ENCODE measurements around the gene PRRT1. TPM values are rescaled to one million over a fixed set of nuclear protein-coding genes. Genes with fewer than 3 reads are reported as not detected.

The PRRT1 gene
- total RNA-seq, result 3.1 and 4.1 TPM in 2 replicates
- long read RNA-seq, partial matches to known transcripts, result 0 of 1 reads
- long read RNA-seq, other reads (novel, unspliced or antisense), result 1 of 1 reads

- H3K27ac Mint-ChIP-seq (ENCODE audit: unreplicated experiment), result peak within 1 kb of the TSS; percentile 97
- peaks cover 3% of the 10 kb centered on the region for H3K36me3 Mint-ChIP-seq (ENCODE audit: low read depth)
- peak within 1 kb of the TSS; percentile 100 for H3K4me3 Mint-ChIP-seq
- peaks cover 53% of the 10 kb centered on the region for H3K4me1 Mint-ChIP-seq
- no peaks in the 10 kb centered on the region for H3K27me3 Mint-ChIP-seq (ENCODE audit: low read depth)
- DNase-seq (ENCODE audit: low read depth, low spot score), result no peak
- no peaks in the 10 kb centered on the region for H3K9me3 Mint-ChIP-seq
- TF ChIP-seq, protein P1, sequence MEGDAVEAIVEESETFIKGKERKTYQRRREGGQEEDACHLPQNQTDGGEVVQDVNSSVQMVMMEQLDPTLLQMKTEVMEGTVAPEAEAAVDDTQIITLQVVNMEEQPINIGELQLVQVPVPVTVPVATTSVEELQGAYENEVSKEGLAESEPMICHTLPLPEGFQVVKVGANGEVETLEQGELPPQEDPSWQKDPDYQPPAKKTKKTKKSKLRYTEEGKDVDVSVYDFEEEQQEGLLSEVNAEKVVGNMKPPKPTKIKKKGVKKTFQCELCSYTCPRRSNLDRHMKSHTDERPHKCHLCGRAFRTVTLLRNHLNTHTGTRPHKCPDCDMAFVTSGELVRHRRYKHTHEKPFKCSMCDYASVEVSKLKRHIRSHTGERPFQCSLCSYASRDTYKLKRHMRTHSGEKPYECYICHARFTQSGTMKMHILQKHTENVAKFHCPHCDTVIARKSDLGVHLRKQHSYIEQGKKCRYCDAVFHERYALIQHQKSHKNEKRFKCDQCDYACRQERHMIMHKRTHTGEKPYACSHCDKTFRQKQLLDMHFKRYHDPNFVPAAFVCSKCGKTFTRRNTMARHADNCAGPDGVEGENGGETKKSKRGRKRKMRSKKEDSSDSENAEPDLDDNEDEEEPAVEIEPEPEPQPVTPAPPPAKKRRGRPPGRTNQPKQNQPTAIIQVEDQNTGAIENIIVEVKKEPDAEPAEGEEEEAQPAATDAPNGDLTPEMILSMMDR (conservative IDR thresholded peaks at IDR 0.05), result no peak
Measured at GRCh38 chr6:32151863-32152768, at the start of gene PRRT1. Gene PRRT1, minus strand, starts transcription at chr6:32151939. Its CDS starts 112 bp downstream, at chr6:32151827.

GRCh38 chr6:32200711-32201475, 49.2 kb upstream of the PRRT1 start:
- DNase-seq (ENCODE audit: low read depth, low spot score), result no peak
- no peaks in the 10 kb centered on the region for H3K36me3 Mint-ChIP-seq (ENCODE audit: low read depth)
- peaks cover 27% of the 10 kb centered on the region for H3K4me1 Mint-ChIP-seq
- peak overlapping the region; percentile 22 for H3K27ac Mint-ChIP-seq (ENCODE audit: unreplicated experiment)
- H3K9me3 Mint-ChIP-seq, result peaks cover 3% of the 10 kb centered on the region
- H3K4me3 Mint-ChIP-seq, result no peak overlapping the region
- TF ChIP-seq, protein P1 (conservative IDR thresholded peaks at IDR 0.05), result no peak
- peaks cover 3% of the 10 kb centered on the region for H3K27me3 Mint-ChIP-seq (ENCODE audit: low read depth)

DNA sequence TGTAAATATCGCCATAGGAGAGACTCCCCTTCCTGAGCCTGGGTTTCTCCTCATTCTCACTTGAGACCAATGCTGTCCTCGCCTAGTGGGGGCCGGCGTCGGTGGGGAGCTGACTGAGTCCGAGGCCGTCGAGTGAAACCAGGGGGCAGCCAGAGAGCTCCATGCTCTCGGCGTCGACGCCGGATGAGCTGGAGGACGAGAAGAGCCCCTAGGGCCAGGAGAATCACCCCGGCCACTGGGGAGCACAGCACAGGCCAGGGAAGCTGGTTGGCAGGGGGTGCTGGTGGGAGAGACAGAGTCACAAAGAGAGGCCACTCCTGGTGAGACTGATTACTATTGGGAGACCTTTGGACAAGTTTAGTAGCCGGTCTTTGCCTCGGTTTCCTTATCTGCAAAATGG, 47.1 kb upstream of the PRRT1 start:
- DNase-seq (ENCODE audit: low read depth, low spot score), result no peak
- Mint-ChIP-seq H3K4me1 (peaks cover 43% of the 10 kb centered on the region), H3K36me3 (ENCODE audit: low read depth) (no peaks in the 10 kb centered on the region), H3K9me3 (no peaks in the 10 kb centered on the region), H3K27ac (ENCODE audit: unreplicated experiment) (peak overlapping the region; percentile 19), H3K27me3 (ENCODE audit: low read depth) (no peaks in the 10 kb centered on the region), H3K4me3 (no peak overlapping the region)
- TF ChIP-seq, protein P1 (conservative IDR thresholded peaks at IDR 0.05), result no peak

DNA sequence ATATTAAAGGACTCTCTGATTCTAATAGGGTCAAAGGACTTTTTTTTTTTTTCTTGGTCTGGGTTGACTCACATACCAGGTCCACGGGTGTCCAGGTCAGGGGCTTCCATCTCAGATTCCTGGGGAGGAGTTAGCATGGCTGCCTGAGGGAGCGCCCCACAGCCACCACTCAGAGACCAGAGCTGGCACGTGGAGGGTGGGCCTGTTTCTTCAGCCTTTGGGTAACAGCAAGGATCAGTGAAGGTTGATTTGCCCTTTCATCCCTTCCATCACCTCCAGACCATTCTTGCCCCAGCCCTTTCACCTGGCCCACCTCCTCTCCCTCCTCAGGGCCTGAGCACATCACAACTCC, 46.6 kb upstream of the PRRT1 start:
- no peak overlapping the region for H3K27ac Mint-ChIP-seq (ENCODE audit: unreplicated experiment)
- H3K4me3 Mint-ChIP-seq, result no peak overlapping the region
- no peaks in the 10 kb centered on the region for H3K36me3 Mint-ChIP-seq (ENCODE audit: low read depth)
- DNase-seq (ENCODE audit: low read depth, low spot score), result no peak
- no peaks in the 10 kb centered on the region for H3K27me3 Mint-ChIP-seq (ENCODE audit: low read depth)
- peaks cover 45% of the 10 kb centered on the region for H3K4me1 Mint-ChIP-seq
- no peaks in the 10 kb centered on the region for H3K9me3 Mint-ChIP-seq
- TF ChIP-seq, protein P1 (conservative IDR thresholded peaks at IDR 0.05), result no peak

GRCh38 chr6:32196682-32197616, 45.2 kb upstream of the PRRT1 start:
- H3K27ac Mint-ChIP-seq (ENCODE audit: unreplicated experiment), result peak overlapping the region; percentile 100
- no peak for DNase-seq (ENCODE audit: low read depth, low spot score)
- no peaks in the 10 kb centered on the region for H3K9me3 Mint-ChIP-seq
- H3K36me3 Mint-ChIP-seq (ENCODE audit: low read depth), result no peaks in the 10 kb centered on the region
- H3K27me3 Mint-ChIP-seq (ENCODE audit: low read depth), result no peaks in the 10 kb centered on the region
- TF ChIP-seq, protein P1 (conservative IDR thresholded peaks at IDR 0.05), result no peak
- H3K4me3 Mint-ChIP-seq, result peak overlapping the region; percentile 98
- peaks cover 48% of the 10 kb centered on the region for H3K4me1 Mint-ChIP-seq

All from neural crest cell (in vitro differentiated cells).